HFF-Myc (cell line): ENCODE measurements around the gene CSK.

Source experiments
- DNase-seq: peaks from one replicate; pipeline ENCODE4 v3.0.0-alpha.2; 2011; ENCODE audit warnings: low read depth; ENCODE audit errors: extremely low read depth
- H3K4me3 ChIP-seq: replicated peaks from 2 replicates; pipeline ENCODE4 v1.5.1; 2011; ENCODE audit warnings: low read depth, mild to moderate bottlenecking, control low read depth, low read length
- TF ChIP-seq, protein P1 (sequence below): IDR thresholded peaks from 2 replicates; pipeline ENCODE4 v1.5.1; 2012; ENCODE audit warnings: mild to moderate bottlenecking, low read depth, low read length, control low read depth; ENCODE audit errors: missing control alignments

Gene CSK

DNA sequence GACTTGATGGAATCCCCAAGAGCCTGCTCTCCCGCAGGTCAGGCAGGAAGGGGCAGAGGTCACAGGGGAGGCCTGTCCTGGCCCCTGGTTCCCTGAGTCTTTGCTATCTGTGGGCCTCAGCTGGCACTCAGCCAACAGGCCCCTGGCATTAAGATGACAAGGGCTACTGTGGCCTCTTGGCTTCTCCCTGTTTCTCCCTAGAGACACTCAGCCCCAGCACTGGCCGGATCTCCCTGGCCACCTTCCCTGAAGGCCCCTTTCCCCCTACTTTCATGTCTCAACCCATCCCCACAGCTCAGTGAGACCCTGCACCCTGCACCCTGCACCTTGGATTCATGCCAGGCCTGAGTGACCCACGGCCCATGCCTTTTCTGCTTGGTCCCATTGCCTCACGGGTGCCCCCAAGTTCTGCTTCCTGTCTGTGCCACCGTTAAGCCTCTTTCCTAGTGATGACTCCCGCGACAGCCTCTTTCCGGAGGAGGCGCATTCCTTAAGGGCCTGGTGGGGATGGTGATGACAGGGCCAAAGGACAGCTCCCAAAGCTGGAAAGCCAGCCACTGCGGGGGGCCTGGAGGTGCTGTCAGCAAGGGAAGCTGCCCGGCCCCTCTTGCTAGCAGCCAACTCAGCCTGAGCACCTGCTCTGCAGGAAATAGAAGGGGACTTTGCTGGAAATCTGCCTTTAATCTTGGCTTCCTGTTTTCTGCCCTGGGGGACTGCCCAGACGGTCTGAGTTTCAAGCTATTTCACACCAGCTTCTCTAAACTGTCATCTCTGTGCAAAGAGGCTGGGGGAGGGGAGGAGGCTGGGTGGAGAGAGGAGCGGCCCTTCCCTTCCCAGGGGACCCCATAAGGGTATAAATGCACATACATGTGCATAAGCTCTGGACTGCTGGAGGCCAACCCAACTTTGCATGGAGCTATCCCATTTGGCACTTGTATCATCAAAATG lies 4.8 kb upstream of the CSK start:
- H3K4me3 ChIP-seq: no peak overlapping the region
- TF ChIP-seq, protein P1, sequence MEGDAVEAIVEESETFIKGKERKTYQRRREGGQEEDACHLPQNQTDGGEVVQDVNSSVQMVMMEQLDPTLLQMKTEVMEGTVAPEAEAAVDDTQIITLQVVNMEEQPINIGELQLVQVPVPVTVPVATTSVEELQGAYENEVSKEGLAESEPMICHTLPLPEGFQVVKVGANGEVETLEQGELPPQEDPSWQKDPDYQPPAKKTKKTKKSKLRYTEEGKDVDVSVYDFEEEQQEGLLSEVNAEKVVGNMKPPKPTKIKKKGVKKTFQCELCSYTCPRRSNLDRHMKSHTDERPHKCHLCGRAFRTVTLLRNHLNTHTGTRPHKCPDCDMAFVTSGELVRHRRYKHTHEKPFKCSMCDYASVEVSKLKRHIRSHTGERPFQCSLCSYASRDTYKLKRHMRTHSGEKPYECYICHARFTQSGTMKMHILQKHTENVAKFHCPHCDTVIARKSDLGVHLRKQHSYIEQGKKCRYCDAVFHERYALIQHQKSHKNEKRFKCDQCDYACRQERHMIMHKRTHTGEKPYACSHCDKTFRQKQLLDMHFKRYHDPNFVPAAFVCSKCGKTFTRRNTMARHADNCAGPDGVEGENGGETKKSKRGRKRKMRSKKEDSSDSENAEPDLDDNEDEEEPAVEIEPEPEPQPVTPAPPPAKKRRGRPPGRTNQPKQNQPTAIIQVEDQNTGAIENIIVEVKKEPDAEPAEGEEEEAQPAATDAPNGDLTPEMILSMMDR: no peak
- DNase-seq: no peak

DNA sequence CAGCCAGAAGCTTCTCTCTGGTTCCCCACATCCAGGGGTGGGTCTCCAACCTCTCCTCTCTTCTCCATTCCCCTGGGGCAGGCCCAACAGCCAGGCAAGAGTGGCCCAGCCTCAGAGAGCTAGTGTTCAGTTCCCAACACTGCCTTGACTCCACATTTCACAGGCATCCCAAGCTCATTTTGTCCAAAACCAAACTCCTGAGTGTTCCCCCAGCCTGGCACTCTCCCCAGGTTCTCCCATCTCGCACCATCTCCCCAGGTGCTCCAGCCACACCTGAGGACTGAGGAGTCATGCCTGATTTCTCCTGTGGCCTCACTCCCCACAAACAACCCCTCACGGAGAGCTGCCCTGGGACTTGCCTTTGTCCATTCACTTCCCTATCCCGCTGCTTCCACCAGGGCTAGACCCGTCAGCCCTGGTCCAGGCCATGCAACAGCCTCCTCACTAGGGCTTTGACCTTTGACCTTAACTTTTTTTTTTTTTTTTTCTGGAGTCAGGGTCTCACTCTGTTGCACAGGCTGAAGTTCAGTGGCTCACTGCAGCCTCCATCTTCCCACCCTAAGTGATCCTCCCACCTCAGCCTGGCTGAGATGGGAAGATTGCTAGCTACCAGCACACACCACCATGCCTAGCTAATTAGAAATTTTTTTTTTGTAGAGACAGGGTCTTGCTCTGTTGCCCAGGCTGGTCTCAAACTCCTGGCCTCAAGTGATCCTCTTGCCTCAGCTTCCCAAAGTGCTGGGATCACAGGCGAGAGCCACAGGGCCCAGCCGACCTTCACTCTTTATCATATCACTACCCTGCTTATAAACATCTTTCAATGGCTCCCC lies 3.9 kb upstream of the CSK start:
- TF ChIP-seq, protein P1: no peak
- H3K4me3 ChIP-seq: no peak overlapping the region
- no peak for DNase-seq

DNA sequence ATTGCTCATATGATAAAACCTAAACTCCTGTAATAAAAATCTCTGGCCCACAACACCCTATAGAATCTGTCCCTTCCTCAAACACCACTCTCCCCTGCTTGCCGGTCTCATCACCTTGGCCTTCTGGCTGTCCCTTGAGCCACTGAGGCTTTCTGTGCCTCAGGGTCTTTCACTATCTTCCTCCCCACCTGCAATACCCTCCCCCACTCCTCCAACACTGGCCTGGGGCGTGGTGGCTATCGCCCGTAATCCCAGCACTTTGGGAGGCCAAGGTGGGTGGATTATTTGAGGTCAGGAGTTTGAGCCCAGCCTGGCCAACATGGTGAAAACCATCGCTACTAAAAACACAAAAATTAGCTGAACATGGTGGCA lies 3.3 kb upstream of the CSK start:
- H3K4me3 ChIP-seq: no peak overlapping the region
- DNase-seq: no peak
- TF ChIP-seq, protein P1: no peak

DNA sequence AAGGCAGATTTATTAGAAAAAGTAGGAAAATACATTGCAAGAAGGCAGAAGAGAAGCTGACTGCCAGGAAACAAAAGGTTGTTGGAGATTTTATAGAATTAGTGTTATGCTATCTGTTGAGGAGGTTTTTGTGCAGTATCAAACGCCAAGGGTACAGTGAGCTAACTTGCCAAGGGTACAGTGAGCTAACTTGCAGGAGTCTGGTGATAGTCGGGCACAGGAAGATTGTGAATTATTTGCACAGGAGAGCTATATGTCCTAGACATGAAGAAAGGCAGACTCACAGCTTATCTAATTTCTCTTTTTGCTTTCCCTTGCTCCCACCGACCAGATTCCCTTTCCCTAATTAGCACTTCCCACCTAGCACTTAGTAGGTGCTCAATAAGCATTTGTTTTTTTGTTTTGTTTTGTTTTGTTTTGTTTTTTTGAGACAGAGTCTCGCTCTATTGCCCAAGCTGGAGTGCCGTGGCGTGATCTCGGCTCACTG lies 2.7 kb upstream of the CSK start:
- DNase-seq: no peak
- TF ChIP-seq, protein P1: no peak
- no peak overlapping the region for H3K4me3 ChIP-seq

DNA sequence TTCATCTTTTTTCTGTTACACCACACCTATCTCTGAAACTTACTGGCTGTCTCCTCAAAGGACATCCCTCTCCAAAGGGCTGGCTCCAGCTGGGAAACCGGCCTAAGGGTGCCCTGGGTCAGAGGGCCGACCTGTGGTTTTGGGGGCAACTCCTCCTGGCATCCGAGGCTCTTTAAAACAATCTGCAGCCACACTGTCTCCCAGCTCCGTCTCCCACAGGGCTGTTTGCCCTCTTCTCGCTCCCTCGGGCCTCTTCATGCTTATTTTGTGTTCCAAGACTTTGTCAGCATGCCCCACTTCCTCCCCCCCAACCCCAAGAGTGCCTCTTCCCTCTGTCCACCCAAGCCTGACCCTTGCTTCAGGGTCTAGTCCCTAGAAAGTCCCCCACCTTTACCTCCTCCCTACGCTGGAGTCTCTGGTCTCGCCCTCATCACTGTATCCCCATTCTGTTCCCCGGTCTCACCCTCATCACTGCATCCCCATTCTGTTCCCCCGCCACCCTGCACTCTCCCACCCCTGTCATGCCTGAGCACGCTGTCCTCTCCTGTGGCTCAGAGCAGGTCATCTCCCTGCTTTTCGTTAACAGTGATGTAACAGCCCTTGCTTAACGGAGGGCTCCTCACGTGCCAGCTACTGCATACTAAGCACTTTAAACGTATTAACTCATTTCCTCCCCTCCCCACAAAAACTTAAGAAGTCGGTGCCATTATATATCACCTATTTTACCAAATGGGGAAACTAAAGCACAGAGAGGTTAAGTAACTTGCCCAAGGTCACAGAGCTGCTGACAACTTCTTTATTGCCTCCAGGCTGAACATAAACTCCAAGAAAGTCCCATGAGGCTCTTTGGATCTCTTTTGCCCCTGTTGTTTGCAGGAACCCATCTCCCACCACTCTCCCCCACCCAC lies 1.1 kb upstream of the CSK start:
- no peak for DNase-seq
- peak overlapping the region; percentile 62 for H3K4me3 ChIP-seq
- TF ChIP-seq, protein P1: no peak
